MV-4-11 (cell line): ENCODE measurements around the gene ACSF2.
A peak's percentile ranks its signal among the peaks of the same experiment; 100 is the strongest.

Experiments used
- DNase-seq: peaks from one replicate; lab custom pipeline; 2025; lab: John Stamatoyannopoulos, UW

ACSF2 gene

DNA sequence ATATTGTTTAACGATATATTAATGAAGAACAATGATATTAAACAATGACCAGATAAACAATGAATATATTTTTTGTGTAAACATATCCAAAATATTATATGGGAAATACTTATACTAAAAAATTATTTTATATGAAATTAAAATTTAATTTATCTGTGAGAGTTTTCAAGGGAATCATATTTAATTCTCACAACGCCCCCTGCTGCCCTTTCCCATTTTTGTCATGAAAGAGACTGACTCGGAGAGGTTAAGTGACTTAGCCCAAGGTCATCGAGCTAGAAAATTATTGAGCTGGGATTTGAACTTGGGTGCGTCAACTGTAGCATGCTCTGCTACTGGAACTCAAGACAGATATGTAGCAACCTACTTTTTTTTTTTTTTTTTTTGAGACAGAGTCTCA is 75.0 kb downstream of the ACSF2 start:
- DNase-seq, result no peak

DNA sequence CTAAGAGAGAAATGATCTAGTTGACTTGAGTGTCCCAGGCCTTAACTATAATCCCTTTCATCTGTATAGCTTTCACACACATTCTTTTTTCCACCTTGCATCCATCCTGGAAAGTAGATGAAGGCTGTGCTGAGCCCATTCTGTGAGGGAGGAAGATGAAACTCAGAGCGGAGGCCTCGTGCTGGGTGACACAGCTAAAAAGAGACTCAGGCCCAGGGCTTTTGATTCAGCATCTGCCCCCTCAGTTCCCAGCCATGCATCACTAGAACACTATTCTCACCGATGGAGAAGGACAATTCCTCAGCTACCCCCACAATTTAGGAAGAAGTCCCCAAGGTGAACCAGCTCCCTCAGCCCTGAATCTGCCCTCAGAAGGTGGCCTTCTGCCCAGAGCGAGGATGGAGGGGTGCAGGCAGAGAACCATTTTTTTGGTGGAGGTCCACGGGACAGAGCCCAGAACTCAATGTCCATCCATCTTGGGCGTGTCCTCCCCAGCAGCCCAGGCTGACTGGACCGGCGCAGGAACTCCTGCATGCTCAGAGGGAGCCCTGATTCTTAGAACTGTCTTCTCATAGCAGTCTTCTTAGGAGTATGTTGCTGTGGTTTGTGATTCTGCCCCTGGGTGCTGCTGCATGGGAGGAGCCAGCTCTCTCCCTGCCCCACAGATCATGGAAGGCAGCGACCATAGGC is 76.4 kb downstream of the ACSF2 start:
- DNase-seq, result no peak

DNA sequence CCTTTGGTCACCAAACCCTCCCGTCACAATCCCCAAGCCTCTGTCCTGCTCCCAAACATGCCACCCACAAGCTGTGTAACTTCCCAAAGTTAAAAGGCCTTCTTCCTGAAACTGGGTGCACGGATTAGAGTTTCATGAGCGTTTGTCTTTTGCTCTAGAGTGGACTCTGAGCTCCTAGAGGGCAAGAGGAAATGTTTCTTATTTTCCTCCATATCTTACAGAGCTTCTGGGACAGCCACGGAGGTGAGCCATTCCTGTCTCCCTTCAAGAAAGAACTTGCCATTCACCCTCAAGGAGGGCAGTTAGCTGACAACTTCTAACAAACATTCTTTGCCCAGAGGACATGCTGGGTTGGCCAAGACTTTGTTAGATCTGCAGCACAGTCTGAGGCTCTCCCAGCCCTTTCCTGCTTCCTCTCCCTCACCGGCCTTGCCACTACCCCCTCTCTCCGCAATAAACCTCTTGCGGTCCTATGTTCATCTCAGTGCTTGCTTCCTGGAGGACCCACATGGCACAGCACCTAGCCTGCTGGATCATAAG is 79.6 kb downstream of the ACSF2 start:
- DNase-seq, result no peak

DNA sequence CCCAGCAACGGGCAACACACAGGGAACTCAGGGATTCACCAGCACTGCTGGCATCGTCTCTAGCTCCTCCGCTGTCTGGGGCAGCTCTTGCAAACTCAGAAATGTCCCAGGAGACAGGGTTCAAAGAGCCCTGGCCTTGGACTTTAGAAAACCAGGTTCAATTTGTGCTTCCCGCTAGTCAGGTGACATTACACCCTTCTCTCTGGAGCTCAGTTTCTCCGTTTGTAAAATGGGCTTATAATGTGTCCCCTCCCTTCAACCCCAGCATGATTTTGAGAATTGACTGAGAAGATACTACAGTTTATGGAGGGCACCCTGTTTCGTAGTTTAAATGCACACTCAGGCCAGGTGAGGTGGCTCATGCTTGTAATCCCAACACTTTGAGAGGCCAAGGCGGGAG is 80.3 kb downstream of the ACSF2 start:
- DNase-seq, result no peak

DNA sequence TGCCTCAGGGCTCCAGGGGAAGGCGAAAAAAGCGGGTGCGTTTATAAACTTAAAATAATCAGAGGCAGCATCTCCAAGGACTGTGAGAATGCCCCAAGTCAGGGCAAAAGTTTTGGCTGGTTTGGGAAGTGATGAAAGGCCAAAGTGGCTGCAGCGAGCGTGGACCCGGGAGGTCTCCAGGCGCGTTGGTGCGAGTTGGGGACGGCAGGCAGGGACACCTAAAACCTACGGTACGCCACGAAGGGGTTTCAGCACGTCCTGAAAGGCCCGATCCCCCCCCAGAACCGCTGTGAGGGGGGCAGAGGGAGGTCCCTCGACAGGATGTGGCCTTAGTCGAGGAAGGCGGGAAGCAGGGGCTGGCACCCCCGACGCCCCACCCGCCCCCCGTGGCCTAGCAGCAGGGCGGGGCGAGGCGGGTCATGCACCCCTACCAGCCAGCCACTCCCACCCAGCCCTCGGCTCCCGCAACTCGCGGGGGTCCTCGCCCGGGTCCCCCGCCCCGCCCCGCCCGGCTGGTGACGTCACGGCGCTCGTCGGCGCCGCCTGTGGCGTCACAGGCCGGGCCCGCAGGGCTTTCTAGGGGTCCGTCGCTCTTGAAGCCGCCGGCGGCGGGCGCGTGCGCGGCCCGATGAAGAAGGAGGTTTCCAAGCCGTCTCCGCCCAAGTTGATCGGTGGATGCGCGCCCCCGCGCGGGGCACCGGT is 82.0 kb downstream of the ACSF2 start, which contains the start of gene MYCBPAP:
Gene MYCBPAP (plus strand): TSS at position 569 of the 702 bp plus-strand sequence. CDS start 236 bp downstream, outside the sequence.
- peak; percentile 68 for DNase-seq

DNA sequence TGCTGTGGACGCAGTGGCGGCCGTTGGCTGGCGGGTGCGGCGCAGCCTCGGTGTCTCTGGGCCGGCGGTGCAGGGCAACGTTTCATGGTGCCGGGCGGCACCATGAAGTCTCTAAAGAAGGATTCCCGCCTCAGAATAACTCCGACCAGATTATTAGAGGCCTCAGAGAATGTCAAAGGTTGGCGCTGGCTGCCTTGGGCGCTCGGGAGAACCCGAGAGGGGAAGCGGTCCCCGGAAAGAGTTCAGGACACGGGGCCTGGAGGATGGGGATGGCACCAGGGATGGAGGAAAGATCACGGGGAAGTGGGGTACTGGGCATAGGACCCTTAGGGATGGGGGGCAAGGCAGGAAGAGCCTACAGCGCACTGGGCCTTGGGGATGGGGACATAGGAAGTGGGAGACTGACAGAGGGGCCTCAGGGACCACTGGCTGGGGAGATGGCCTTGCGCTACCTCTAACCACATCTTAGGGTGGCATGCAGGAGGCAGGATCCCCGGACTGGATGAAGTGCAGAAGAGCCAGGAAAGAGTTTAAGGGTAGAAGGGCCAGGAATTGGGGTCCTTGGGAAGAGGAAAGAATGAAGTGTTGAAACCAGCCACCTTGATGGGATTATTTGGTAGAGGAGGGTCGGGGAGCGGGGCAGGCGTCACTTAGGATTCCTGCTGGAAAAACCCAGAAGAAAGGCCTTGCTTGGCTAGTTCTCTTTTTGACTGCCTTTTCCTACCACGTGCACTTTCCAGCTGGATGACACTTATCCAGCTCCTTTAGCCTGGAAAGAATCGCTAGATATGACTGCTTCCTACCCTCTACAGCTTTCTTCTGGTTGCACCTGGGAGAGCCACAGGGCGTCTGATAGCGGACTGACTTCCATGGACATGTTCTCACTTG is 82.8 kb downstream of the ACSF2 start:
- DNase-seq, result no peak

DNA sequence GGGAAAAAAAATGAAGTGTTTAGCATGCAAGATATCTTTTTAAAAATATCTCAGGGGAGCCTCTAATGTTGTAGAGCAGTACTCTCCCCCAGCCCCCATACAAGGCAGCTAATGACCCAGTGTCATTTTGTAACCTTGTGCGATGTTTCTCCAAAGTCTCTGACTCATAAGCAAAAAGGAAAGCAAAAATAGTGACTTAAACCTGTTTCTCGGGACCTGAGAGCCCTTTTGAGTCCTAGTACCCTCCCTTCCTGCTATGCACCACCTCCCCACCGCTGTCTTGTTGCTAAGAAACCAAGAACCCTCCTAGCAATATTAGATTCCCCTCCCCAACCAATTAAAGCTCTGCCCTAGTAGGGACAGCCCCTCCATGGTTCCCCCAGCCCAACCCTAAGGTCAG is 85.0 kb downstream of the ACSF2 start:
- no peak for DNase-seq

DNA sequence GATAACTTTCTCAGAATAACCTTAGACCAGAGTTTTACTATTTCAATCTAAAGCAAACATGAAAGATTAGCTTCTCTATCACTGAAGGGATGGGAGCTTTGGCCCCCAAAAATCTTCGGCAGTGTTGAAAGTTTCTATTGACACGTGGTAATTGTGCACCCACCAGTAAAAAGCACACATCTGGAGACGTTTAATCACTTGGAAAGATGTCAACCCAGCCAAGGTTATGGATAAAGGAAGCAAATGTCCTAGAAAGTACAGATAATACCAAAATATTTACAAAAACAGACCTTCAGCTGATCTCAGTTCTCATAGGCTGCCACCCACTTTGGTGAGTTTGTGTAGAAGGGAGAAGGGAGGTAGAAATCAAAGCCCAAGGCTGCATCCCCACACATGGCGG is 87.5 kb downstream of the ACSF2 start:
- DNase-seq, result no peak

DNA sequence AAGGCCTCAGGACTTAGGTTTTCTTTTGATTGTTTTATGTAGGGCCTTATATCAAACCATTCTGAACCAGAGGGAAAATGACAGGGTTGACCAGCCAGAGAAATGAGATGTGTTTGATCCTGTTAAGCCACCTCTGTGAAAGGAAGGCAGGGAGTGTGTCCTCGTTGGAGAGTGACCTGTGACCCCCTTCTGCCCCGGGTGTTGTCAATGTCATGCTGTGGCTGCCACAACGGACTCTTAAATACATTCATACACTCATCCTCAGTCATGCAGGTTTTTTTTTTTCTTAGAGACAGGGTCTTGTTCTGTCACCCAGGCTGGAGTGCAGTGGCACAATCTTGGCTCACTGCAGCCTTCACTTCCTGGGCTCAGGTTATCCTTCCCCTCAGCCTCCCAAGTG is 88.4 kb downstream of the ACSF2 start:
- no peak for DNase-seq

DNA sequence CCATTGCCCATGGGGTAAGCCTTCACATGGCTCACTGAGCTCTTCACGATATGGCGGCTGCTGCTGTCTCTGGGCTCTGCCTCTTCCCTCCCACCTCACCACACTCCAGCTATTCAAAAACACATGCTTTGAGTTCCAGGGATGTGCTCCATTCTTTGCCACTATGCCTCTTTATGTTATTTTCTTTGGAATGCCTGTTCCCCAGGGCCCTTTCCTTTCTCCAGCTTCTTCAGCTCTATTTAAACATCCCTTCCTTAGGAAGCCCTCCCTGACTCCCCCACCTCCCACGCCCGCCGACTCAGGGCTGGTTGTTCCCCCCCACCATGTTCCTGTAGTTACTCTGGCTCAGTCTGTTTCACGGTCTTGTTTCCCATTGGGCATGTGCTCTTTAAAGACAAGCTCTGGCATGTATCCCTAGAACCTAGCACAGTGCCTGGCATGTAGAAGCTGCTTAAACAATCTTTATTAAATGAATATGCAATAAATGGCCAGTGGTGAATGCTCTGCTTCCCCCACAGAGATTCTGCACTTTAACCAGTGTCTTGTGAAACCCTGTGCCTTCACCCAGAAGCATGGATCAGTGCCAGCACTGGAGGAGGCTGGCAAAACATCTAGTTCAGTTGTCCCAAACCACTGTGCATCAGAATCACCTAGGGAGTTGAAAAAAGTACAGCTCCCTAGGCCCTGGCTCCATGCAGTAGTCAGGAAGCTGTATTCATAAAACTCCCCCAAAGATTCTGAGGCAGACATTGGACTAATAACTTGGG is 89.1 kb downstream of the ACSF2 start:
- peak; percentile 29 for DNase-seq

DNA sequence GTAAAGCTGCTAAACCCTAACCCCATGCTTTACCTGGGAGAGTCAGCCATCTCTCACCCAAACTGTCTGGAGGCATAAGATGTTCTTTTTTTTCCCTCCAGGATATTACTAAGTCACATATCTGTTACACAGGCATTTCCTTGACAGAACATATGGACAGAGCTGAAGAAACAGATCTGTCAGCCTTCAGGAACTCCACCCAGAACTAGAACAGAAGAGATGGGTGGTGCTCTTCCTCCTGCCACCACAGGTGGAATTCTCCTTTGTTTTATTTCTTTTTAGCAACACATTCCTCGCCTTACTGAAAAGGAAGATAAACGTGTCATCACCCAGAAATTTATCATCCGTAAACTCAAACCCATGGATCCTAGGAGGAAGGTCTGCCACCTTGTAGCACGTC is 91.0 kb downstream of the ACSF2 start:
- no peak for DNase-seq

DNA sequence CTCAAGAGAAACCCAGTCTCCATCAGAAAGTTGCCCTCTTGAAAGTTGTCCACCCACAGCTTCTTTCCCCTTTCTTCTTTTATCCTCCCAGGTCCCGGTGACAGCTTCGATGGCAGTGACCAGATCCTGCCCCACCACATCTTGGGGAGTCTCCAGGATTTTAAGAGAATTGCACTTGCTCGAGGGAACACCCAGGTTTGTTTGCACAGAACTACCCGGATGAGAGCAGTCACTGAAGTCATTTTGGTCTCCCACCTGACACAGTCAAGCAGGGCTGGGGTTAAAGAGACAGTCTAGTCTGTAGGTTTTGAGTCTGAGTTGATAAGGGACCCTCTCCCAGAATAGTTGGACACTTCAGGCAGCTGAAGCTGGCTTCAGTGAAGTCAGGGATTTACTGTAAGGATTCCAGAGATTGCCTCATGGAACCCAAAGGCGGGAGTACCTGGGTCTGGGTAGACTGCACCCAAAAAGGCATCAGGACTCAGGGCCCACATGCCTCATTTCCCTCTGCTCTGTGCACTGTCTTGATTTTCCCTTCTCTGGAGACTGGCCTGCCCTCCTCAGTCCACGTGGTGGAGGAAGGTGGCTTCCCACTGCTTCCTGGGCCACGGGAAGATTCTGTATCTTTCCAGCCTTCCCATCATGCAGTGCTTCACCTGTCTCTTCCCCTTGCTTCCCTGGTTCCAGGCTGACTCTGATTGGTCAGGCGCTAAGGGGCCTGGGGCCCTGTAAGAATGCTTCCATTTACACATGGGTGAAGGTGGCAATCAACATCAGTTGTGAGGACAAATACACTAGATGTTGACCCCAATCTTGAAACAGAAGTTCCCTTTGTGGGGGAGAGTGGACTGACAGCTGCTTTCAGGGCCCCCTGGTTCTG is 91.7 kb downstream of the ACSF2 start:
- no peak for DNase-seq

DNA sequence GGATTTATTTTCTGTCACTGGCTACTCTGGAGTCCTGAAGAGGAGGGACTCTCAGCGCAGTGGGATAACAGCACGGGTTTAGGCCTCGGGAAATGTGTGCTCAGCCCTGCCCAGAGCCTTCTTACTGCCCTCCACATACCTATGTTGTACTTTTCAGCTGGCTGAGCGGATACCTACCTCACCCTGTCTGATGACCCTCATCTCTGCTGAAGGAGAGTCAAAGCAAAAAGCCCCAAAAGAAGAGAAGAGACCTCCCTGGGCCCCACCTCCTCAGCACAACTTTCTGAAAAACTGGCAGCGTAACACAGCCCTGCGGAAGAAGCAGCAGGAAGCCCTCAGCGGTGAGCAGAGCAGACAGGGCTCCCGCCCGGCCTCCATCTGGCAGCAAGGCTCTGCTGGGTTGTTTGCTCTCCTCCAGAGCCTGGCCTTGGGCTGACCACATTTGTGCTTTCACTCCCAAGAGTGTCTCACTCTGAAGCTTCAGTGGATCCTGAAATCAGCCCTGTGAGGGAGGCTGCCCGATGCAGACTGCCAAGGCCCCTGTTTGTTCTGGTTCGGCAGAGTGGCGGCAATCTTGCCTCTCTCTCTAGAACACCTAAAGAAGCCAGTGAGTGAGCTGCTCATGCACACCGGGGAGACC is 92.5 kb downstream of the ACSF2 start:
- DNase-seq, result no peak

DNA sequence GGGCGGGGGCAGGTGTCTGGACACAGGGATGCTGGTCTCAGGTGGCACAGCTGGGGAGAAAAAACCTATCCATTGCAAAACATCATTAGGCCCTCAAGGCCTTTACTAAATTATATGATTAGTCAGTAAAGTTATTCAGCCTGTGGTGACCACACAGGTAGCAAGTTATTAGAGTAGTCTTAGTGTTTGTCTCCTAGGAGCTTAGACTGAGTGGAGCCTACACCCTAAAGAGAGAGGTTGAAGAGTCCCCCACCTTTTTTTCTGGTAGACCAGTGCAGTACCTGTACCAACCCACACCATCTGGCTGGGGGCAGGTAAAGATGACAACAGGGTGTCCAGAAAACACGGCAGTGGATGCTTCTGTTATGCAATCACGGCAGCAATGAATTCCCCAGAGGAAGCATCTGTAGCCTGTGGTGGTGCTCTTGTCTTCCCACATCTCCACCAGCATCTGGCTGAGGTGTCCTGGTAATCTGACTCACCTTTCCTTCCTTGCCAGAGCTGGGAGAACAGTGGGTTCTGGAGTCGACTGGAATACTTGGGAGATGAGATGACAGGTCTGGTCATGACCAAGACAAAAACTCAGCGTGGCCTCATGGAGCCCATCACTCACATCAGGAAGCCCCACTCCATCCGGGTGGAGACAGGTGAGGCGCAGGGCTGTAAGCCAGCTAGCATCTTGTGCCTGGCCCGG is 93.3 kb downstream of the ACSF2 start:
- no peak for DNase-seq

DNA sequence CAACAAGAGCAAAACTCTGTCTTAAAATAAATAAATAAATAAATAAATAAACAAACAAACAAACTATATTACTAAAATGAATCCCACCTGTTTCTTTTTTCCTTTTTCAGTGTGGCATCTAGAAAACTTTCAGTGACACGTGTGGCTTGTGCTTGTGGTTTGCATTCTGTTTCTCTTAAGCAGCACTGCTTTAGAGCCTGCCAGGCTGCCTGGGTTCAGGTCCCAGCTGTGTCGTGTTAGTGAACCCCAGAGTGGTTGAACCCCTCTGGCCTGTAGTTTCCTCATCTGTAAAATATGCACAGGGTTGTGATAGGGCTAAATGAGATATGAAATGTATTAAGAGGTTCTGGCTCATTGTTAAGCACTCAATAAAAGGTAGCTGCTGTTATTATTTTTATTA is 94.5 kb downstream of the ACSF2 start:
- no peak for DNase-seq

DNA sequence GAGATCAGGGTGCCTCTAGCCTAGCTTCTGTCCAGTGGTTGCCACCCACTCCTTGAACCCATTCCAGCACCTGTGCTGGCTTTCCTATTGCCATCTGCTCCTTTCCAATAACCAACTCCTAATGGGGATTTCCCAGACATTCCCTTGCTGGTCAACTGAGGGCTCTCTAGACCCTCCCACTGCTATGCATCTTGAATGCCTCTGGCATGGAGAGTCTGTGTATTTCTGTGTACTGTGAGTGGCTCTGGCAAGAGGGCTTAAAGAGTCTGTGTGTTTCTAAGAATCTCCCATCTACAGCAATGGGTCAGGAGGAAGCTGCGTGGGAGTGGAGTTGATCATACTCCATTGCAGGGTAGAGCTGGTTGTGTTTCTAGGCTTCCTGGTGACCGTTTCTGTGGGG is 95.5 kb downstream of the ACSF2 start:
- DNase-seq, result no peak

DNA sequence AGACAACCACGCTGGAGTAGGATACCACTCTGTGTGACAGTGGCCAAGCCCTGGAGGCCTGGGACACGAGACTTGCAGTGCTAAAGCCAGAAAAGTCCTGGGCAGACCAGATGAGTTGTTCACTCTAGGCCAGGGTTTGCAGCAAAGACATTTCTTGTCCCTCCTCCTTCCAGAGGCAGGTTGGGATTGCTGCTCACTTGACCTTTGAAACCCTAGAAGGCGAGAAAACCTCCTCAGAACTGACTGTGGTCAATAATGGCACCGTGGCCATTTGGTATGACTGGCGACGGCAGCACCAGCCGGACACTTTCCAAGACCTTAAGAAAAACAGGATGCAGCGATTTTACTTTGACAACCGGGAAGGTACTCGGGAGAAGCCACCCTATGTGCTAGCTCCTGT is 96.7 kb downstream of the ACSF2 start:
- DNase-seq, result no peak

DNA sequence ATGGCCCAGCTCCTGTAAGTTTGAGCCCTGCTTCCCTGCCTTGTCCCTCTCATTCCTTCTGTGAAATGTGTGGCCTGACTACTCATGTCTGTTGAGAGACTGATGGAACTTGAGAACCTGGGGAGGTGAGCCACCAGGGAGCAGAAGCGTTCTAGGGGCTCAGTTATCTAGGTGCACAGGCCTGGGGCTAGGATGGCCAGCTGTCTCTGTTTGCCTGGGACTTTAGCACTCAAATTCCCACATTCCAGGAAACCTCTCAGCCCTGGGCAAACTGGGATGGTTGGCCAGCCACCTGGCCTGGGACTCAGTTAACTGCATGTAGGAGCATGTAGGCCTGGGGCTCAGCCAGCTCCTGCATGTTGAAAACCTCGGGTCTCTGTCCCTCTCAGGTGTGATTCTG is 97.2 kb downstream of the ACSF2 start:
- no peak for DNase-seq
